ENCODE measurements around the gene FGF8. TPM values are rescaled to one million over a fixed set of nuclear protein-coding genes. Genes with fewer than 3 reads are reported as not detected.

The FGF8 gene
- total and polyA plus RNA-seq, 2 of the 4 experiments (the other 2 are of a cell fraction), result 0.17 TPM; not detected in 1

DNA sequence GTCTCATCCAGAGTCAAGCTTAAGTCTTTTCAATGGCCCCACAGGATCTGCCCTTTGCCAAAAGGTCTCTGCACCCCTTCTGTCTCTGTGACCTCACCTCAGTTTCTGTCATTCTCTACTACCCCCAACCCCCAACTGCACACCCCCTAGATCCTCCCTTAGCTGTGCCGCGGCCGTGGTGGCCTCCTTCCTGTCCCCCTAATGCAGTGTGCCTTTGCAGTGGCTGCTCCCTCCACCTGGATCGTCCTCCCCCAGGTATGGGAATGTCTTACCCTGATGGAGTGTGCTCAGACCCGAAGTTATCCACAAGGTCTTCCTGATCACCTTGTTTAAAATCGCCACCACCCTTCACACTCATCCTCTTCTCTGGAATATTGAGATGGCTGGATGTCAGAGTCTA is 9.6 kb downstream of the FGF8 start:
- Histone ChIP-seq H2BK120ac (ENCODE audit: low read depth, low read length) (no peak overlapping the region), H3K27ac (ENCODE audit: insufficient read depth, low read length) (no peak overlapping the region), H2AK9ac (replicated peaks; ENCODE audit: low read depth, low read length, poor library complexity) (no peak overlapping the region), H2BK15ac (ENCODE audit: low read depth, low read length) (no peak overlapping the region), H3K18ac (ENCODE audit: low read depth, low read length) (no peak overlapping the region), H3K23ac (ENCODE audit: low read depth, low read length) (no peak overlapping the region), H4K20me1 (ENCODE audit: insufficient read depth, low read length) (no peaks in the 10 kb centered on the region), H3K56ac (ENCODE audit: extremely low read depth, insufficient read depth, low read length) (no peak overlapping the region), H2BK20ac (ENCODE audit: low read depth, low read length) (no peak overlapping the region), H2BK5ac (ENCODE audit: low read depth, low read length, poor library complexity, severe bottlenecking) (no peak overlapping the region), H3K4ac (ENCODE audit: low read depth, low read length) (no peak overlapping the region), H3K9me1 (ENCODE audit: insufficient read depth, low read length) (no peaks in the 10 kb centered on the region), H3K9me3 (ENCODE audit: control insufficient read depth, insufficient read depth, low read length) (no peaks in the 10 kb centered on the region; the same call in 1 of the 2 replicates), H3K4me2 (ENCODE audit: low read depth, low read length) (no peak overlapping the region), H3K14ac (replicated peaks; ENCODE audit: low read depth, low read length) (no peak overlapping the region), H3K9ac (ENCODE audit: low read depth, low read length) (no peak overlapping the region), H3K79me1 (ENCODE audit: low read depth in 1 of 2, low read length in 2 of 2) (no peaks in the 10 kb centered on the region), H4K5ac (ENCODE audit: low read depth, low read length) (no peak overlapping the region), H3K4me3 (ENCODE audit: insufficient read depth, low read depth, low read length) (no peak overlapping the region), H3K27me3 (ENCODE audit: control insufficient read depth, insufficient read depth, low read length) (peaks cover 89% of the 10 kb centered on the region), H3K4me1 (ENCODE audit: control insufficient read depth, insufficient read depth, low read length) (no peaks in the 10 kb centered on the region), H4K8ac (ENCODE audit: low read depth in 2 of 2, low read length in 2 of 2) (no peak overlapping the region), H3K36me3 (ENCODE audit: control insufficient read depth, insufficient read depth, low read length) (no peaks in the 10 kb centered on the region), H2AFZ (replicated peaks; ENCODE audit: low read length, poor library complexity) (no peak overlapping the region), H4K91ac (ENCODE audit: insufficient read depth, low read depth, low read length) (no peak overlapping the region), H2AK5ac (ENCODE audit: low read depth, low read length) (no peak overlapping the region)
- in situ Hi-C loops (cut with MboI; ENCODE audit: low sequenced_read_pairs) (no loop called here), intact Hi-C loops (cut with micrococcal nuclease) (no loop called here), dilution Hi-C loops (cut with HindIII; ENCODE audit: low sequenced_read_pairs, unreplicated experiment) (no loop called here)
- ChIA-PET CTCF (no interaction called here), POLR2A (ENCODE audit: unreplicated experiment) (no interaction called here)
- no TSS peak for BruUV-seq (replicated peaks)
- ATAC-seq (ENCODE audit: low read depth) (no peak), DNase-seq (no peak)
- TF ChIP-seq USF2 (IDR thresholded peaks at IDR 0.05; ENCODE audit: low read depth, low read length) (no peak), BHLHE40 (IDR thresholded peaks at IDR 0.05; ENCODE audit: low read depth, low read length) (no peak), POLR2A (IDR thresholded peaks at IDR 0.05; ENCODE audit: low read depth, low read length) (no peak), MAFK (IDR thresholded peaks at IDR 0.05; ENCODE audit: low read depth, low read length) (no peak), NFE2L2 (IDR thresholded peaks at IDR 0.05; ENCODE audit: low read depth, low read length) (no peak), FOS (IDR thresholded peaks at IDR 0.05; ENCODE audit: low read depth, low read length) (no peak), RFX5 (IDR thresholded peaks at IDR 0.05; ENCODE audit: low read depth, low read length) (no peak), MAZ (IDR thresholded peaks at IDR 0.05; ENCODE audit: borderline replicate concordance, low read depth, low read length) (no peak), RAD21 (IDR thresholded peaks at IDR 0.05; ENCODE audit: low read length) (no peak), MXI1 (IDR thresholded peaks at IDR 0.05; ENCODE audit: borderline replicate concordance, low read depth, low read length) (no peak), SMC3 (IDR thresholded peaks at IDR 0.05; ENCODE audit: low read depth, low read length) (no peak), CEBPB (IDR thresholded peaks at IDR 0.05; ENCODE audit: low read depth, low read length) (no peak), RCOR1 (IDR thresholded peaks at IDR 0.05; ENCODE audit: insufficient replicate concordance, low read length) (no peak), CHD1 (IDR thresholded peaks at IDR 0.05; ENCODE audit: low read depth, low read length) (no peak)
- TF ChIP-seq, protein P1, sequence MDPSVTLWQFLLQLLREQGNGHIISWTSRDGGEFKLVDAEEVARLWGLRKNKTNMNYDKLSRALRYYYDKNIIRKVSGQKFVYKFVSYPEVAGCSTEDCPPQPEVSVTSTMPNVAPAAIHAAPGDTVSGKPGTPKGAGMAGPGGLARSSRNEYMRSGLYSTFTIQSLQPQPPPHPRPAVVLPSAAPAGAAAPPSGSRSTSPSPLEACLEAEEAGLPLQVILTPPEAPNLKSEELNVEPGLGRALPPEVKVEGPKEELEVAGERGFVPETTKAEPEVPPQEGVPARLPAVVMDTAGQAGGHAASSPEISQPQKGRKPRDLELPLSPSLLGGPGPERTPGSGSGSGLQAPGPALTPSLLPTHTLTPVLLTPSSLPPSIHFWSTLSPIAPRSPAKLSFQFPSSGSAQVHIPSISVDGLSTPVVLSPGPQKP (IDR thresholded peaks at IDR 0.05; ENCODE audit: borderline replicate concordance, low read depth, low read length), result no peak
- TF ChIP-seq, protein P2, sequence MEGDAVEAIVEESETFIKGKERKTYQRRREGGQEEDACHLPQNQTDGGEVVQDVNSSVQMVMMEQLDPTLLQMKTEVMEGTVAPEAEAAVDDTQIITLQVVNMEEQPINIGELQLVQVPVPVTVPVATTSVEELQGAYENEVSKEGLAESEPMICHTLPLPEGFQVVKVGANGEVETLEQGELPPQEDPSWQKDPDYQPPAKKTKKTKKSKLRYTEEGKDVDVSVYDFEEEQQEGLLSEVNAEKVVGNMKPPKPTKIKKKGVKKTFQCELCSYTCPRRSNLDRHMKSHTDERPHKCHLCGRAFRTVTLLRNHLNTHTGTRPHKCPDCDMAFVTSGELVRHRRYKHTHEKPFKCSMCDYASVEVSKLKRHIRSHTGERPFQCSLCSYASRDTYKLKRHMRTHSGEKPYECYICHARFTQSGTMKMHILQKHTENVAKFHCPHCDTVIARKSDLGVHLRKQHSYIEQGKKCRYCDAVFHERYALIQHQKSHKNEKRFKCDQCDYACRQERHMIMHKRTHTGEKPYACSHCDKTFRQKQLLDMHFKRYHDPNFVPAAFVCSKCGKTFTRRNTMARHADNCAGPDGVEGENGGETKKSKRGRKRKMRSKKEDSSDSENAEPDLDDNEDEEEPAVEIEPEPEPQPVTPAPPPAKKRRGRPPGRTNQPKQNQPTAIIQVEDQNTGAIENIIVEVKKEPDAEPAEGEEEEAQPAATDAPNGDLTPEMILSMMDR (conservative IDR thresholded peaks at IDR 0.05; ENCODE audit: low read depth, low read length), result no peak
- WGBS, 2 experiments (ENCODE audit: extremely low coverage in 2 of 2, insufficient read length in 1 of 2), result no CpG with 5 or more reads among the region's 6 CpGs
